HT1080 (cell line): ENCODE data around the gene ANO3. TPM values are rescaled to one million over a fixed set of nuclear protein-coding genes. Genes with fewer than 3 reads are reported as not detected.
"Not testable (repeated sequence)": the region's sequence is repeated elsewhere in the genome, so short reads cannot be mapped to it uniquely, and the experiment has no call there.

Experiments used
- DNase-seq: peaks from one replicate; pipeline ENCODE4 v3.0.0-alpha.2; 2015; ENCODE audit warnings: low read depth
- total RNA-seq: library from RNA; depleted of rRNA; stranded (reverse); fragments of >200 nt; shearing (Covaris generic); gene quantifications from 2 replicates; pipeline ENCODE4 v1.2.3, GENCODE V29; 2014

ANO3 gene
- total RNA-seq, 1 experiment from 2014 or later, result not detected

DNA sequence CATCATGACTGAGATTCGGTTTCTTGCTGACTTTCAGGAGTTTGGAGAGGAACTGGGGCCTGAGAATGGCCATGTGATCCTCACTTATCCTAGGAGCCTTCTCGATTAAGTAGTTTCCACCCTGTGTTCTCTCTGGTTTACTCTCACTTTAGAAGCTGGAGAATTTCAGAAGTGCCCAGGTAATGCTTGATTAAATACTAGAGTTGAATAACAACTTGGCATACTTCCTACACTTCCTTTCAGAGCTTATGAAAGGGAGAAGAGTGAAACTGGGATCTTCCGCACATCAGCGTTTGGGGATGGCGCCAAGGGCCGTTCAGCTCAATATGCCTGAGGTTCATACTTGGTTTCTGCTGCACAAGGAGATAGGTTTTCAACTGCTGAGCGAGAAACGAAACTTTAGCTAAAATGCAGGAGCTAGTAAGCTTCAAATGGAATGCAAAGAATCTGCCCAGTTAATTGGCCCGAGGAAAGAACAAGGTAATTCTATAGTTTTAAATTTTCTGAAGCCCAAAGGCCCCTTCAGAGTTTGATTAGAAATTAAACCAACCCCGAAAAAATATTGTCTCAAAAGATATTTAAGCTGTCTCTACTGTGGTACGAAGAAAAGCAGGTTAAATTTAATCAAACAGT lies 241.0 kb downstream of the ANO3 start:
- DNase-seq, result no peak

DNA sequence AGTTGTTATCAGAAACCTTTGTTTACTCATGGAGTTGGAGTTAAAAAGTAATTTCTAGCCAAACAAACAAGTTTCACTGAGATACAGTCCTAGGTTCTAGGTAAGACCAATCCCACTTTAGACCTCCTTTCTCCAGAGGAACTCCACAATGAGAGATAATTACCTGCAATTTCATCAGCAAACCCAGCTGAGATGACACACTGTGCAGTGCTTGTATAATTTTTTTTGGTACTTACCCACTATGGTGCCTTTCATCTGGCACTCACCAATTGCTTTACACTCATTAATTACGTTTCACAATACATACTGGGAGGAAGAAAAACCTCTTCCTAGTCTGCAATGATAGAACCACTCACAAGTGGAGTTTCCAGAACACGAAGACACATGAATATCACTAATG lies 242.0 kb downstream of the ANO3 start:
- no peak for DNase-seq

DNA sequence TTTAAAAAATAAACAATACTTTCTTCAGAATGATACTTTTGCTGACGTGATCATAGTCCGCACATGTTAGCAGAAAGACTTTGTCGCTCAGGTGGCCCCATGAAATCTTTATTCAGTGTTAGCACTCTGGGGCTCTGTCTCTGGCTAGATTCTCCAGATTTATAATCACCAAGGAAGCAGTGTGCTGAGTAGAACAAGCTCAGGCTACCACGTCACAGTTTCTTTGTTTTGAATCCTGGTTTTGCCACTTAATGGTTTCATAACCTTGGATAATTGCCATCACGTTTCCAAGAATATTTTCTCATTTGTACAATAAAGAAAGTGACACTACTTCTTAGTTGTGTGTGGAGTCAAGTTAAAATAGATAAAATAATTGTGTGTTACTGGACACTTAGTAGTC lies 244.0 kb downstream of the ANO3 start:
- DNase-seq, result no peak

DNA sequence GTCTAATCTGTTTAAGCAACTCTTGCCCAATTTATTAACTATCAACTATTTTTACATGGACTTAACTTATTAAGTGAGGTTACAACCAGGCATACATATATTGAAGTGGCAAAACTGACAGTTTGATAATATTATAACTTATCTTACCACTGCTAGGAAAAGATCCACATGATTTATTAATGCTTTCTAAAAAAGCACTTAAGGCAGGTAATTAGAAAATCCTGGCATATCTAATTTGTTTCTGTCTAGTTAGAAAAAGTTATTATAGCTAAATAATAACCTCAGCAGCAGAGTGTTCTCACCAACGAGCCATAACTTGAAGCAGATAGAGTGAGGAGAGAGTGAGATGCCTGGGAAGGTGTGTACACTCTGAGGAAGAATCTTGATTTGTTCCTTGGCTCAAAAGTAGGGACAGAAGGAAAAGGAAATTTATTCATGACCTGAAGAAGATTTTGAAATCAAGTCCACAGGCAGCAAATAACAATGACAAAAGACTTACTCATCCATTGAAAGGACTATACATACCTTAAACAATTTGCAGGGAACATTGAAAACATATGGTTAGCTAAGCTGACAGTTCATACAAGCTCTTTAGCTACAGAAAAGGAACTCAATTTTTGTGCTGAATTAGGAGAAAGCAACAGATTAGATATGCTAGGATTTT lies 247.2 kb downstream of the ANO3 start:
- peak; percentile 1 for DNase-seq

- no peak for DNase-seq
Observed at GRCh38 chr11:26579683-26580082, 247.8 kb downstream of the ANO3 start.

DNA sequence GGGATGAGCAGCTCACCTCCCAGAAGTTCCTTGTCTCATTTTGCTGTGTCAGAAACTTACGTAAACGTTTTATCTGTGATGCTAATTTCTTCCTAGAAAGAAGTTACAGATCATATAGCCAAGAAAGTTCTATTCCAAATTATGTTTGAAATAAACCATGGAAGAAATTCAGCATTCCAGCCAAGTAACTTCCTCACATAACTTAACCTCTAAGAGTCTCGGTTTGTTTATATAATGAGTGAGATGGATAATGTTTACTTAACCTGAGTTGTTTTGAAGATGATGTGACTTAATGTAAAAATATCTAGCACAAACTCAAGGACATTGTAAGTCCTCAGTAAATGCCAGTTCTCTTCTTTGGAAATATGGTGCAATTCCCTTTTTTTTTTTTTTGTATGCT lies 249.0 kb downstream of the ANO3 start:
- no peak for DNase-seq

GRCh38 chr11:26583550-26583949 lies 251.6 kb downstream of the ANO3 start:
- no peak for DNase-seq

DNA sequence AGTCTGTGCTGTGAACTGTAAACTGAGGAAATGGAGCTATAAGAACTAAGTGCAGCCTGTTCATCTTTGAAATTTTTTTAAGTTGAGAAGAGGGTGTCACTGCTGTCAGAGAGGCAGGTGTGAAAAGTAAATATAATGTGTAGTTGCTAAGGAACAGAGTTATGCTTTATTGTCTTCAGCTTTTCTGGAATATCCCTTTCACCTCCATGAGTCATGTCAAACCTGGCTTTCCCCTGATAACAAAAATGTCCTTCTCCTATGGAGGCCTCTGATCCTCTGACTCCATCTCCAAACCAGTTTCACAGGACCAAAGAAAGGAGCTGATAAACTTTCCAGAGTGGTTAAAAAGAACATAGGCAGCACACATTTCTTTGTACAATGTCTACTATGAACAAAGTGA lies 252.9 kb downstream of the ANO3 start:
- no peak for DNase-seq

GRCh38 chr11:26587073-26587472 lies 255.1 kb downstream of the ANO3 start:
- DNase-seq, result no peak

GRCh38 chr11:26593691-26594090 lies 261.8 kb downstream of the ANO3 start:
- no peak for DNase-seq

DNA sequence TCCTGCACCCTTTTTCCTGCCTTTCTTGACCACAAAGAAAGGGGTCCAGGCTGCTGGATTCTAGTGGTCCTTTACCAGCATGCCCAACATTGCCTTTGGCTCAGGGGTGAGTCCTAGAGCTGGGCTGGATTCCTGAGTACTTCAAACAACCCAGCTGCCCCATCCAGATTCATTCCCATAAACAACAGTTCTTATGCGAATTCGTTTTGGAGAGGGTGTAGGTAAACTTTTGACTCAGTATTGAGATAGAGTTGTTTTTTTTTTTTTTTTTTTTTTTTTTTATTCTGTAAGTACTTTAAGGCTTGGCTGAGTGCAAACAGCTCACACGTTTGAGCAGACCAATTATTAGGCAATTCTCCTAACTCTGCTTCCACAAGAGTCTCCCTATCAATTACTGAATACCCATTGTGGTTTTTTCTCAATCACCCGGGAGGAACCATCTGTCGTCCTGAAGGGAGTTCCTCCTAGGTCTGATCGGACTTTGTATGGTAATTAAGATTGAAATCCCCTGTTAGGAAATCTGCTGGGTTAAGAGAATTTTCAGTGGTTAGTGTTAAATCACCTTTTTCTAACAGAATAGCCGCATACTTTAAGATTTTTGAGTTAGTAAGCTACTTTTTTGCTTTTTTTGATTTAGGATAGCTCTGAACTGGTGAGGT lies 263.4 kb downstream of the ANO3 start:
- DNase-seq, result not testable (repeated sequence)

DNA sequence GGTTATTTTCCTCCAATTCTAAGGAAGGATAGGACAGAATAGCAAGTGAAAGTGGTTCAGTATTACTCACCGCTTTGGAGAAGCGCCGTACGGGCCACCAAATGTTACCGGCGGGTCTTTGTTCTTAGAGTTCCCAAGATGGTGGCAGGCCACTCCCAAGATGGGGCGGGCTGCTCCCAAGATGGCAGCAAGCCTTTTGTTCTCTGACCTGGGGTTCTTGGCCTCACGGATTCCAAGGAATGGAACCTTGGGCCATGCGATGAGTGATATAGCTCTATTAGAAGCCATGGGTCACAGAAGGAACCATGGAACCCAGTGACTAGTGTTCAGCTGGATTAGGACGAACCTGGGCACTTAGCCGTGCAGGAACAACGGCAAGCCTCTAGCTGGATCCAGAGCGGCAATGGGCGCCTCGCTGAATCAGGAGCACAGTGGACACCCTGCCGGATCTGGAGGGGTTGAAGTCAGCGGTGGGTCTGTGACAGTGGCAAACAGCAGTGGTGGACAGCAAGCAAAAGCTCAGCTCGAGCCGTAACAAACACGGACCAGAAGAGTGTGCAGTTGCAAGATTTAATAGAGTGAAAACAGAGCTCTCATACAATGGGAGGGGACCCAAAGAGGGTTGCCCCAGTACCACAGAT lies 265.2 kb downstream of the ANO3 start:
- DNase-seq, result not testable (repeated sequence)

DNA sequence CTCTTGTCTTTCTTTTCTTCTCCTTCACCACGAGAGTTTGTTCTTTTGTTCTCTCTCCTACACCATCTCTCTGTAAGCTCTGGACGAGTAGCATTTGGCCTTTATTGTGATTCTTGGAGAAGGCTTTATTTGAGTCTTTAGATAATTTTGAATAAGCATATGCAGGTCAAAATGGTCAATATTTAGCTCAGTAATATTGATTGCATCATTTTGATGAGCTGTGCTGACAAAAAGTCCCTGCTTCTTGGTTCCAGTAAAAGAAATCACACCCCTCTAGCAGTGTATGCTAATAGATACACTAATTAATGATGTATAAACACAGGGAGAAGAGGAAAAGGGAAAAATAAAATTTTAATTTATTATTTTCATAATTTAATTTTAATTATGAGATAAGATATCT lies 266.0 kb downstream of the ANO3 start:
- no peak for DNase-seq

- DNase-seq, result no peak
Observed at GRCh38 chr11:26599425-26599824, 267.5 kb downstream of the ANO3 start.

DNA sequence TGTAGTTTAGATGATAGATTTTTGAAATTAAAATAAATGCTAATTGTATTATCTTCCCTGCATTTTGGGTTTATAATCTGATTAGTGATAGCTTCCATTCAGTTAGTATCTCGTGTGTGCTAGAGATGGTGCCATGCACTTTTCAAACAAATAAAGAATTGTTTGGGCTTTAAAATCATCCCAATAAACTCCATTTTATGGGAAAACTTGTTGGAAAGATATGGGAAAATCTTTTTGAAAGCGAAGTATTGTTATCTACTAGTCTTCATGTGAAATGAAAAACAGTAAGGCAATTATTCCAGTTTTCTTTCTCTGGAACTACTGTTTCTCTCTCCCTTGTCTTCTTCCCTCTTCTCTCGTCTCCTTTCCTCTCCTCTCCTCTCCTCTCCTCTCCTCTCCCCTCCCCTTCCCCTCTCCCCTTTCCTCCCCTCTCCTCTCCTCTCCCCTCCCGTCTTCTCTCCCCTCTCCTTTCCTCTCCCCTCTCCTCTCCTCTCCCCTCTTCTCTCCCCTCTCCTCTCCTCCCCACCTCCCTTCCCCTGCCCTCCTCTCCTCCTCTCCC lies 268.0 kb downstream of the ANO3 start:
- DNase-seq, result no peak

DNA sequence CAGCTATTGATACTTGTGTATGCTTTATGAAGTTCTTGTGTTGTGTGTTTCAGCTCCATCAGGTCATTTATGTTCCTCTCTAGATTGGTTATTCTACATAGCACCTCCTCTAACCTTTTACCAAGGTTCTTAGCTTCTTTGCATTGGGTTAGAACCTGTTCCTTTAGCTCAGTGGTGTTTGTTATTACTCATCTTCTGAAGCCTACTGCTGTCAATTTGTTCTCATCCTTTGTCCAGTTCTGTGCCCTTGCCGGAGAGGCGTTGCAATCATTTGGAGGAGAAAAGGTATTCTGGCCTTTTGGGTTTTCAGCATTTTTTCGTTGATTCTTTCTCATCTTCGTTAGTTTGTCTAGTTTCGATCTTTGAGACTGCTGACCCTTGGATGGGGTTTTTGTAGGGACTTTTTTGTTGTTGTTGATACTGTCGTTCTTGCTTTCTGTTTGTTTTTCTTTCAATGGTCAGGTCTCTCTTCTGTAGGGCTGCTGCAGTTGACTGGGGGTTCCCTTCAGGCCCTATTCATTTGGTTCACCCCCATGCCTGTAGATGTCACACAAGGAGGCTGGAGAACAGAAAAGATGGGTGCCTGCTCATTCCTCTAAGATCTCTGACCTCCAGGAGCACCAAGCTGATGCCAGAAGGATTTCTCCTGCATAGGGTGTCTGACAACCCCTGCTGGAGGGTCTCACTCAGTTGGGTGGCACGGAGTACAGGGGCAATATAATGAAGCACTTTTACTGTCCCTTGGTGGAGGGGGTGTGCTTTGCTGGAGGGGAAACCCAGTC lies 276.0 kb downstream of the ANO3 start:
- no peak for DNase-seq

GRCh38 chr11:26608507-26609146 lies 276.7 kb downstream of the ANO3 start:
- no peak for DNase-seq

GRCh38 chr11:26613759-26614158 lies 281.8 kb downstream of the ANO3 start:
- no peak for DNase-seq

DNA sequence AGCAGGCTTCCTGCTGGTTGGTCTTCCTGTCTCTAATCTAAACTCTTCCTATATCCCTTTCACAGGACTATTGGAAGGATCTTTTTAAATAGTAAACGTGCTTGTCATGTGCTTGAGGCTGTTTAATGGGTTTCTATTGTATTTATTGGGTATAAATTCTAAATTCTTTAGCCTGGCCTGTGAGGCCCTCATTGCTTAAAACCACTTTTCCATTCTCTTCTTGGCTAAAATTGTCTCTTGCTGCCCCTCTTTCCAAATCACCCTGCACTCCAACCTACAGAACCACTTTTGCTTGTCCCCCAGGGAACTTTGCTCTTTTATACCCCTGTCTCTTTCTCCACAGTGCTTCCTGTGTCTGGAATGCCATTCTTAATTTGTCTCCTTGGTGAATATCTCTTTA lies 286.5 kb downstream of the ANO3 start:
- no peak for DNase-seq

- DNase-seq, result no peak
Observed at GRCh38 chr11:26620282-26621045, 288.5 kb downstream of the ANO3 start.
